SH-SY5Y (cell line): ENCODE data around the gene GSC.

Experiments used
- GATA2 ChIP-seq: IDR thresholded peaks from 2 replicates; pipeline ENCODE4 v1.6.1; 2011; ENCODE audit warnings: mild to moderate bottlenecking, low read depth, low read length
- GATA3 ChIP-seq: IDR thresholded peaks from 2 replicates; pipeline ENCODE4 v1.6.1; 2011; ENCODE audit warnings: low read depth, mild to moderate bottlenecking, low read length, moderate library complexity

GRCh38 chr14:94764573-94764972 lies 5.3 kb downstream of the GSC start:
- TF ChIP-seq GATA2, result no peak
- no peak for TF ChIP-seq GATA3
